NCI-H2029 (cell line): ENCODE results near the gene UPK2.

Source experiments
- DNase-seq: peaks from one replicate; lab custom pipeline; 2025; lab: John Stamatoyannopoulos, UW

Gene UPK2

GRCh38 chr11:118956094-118956846 is at the start of gene UPK2:
Gene UPK2, plus strand, starts transcription at chr11:118956298. Its CDS starts 53 bp downstream, at chr11:118956351.
- DNase-seq = peak; percentile 70

GRCh38 chr11:118907051-118908042 is 48.8 kb upstream of the UPK2 start:
- DNase-seq = peak; percentile 73

- DNase-seq = no peak
Measured at GRCh38 chr11:118908264-118908663, 47.8 kb upstream of the UPK2 start.

DNA sequence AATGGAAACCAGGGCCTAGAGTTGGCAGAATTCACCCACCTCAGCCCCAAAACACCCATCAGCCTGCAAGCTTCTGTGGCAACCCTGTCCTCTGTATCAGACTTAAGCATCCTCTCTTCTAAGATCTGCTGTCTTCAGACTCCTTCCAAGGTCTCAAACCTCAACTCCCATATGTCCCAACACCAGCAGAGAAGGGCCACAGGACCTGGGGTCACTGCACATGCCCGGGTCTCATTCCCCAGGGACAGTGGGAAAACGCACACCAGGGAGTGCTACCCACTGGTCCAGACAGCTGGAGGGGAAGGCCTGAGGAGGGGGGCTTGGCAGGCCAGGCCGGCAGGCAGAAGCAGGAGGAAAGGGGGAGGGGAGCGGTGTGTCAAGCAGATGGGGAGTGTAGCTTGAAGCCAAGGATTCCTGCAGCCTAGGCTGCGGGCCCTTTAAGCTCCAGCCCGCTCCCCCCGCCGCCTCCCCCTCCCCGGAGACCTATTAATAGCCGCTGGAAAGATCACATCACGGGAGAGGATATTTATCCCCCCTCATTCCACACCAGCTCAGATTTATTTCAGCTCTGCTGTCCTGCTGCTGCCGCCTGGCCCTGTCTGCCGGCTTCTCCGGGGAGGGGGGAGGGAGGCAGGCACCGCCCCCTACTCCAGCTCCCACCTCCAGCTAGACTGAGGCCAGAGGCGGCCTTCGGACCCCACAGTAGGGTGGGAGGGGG is 47.0 kb upstream of the UPK2 start:
- no peak for DNase-seq

GRCh38 chr11:118909619-118910308 is 46.3 kb upstream of the UPK2 start:
- DNase-seq = no peak

GRCh38 chr11:118910309-118911112 is 45.6 kb upstream of the UPK2 start:
- no peak for DNase-seq

DNA sequence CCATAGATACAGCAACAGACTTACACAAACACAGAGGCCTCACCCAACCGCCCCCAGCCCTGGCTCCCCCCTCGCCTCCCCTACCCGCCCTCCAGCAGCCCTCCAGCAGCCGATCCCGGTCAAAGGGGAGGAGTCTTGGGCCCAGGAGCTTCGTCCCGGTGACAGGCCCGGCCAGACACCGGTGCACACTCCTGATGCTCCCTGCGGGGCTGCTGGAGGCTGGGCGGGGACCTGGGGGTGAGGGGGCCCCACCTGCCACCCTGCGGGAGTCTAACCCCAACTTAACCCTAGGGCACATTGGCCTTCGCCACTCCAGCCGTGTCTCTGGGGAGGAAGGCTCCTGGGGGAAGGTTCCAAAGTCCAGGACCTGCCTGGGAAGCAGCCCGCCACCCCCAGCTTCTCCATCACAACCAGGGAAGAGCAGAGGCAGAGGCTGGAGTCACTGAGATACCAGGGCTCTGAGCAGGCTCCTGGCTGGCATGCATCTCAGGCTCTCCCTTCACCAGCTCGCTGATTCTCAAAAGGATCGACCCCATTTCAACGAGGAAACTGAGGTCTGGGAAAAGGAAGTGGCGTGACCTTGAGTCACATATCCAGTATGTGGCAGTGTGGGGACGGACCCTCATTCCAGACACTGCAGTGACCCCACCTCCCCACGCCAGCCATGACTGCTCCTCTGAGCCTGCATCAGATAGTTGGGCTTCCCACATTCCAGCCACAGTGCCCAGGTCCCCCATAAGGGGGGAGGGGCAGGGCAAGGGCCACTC is 44.8 kb upstream of the UPK2 start:
- no peak for DNase-seq

- no peak for DNase-seq
Measured at GRCh38 chr11:118911880-118912741, 44.0 kb upstream of the UPK2 start.

DNA sequence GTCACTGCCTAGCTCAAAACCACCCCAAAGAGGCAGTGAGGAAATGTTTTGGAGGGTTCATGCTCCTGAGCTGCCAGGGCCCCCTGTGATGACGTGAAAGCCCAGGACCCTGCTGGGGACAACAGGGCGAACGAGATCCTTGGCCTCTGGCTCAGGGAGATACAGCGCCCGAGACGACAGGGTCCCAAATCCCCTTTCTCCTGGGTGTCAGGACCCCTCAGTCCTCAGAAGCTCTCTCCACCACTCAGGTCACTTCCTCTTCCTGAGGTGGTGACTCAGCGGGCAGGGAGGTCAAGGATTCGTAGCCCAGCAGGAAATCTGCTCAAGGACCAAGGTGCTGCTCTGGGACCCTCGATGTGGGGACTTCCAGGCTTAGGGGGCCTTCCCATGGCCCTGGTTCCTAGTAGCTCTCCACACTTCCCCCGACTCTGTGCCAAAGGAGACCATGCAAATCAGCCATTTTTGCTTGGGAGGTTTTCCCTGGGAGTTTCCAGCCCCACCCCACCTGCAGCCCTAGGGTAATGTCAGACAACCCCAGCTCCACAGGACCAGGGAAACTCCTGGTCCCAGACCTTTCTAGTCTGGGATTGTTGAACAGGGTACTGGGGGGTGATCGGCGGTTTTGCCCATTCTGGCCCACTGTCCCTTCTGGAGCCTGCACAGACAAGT is 43.2 kb upstream of the UPK2 start:
- no peak for DNase-seq

DNA sequence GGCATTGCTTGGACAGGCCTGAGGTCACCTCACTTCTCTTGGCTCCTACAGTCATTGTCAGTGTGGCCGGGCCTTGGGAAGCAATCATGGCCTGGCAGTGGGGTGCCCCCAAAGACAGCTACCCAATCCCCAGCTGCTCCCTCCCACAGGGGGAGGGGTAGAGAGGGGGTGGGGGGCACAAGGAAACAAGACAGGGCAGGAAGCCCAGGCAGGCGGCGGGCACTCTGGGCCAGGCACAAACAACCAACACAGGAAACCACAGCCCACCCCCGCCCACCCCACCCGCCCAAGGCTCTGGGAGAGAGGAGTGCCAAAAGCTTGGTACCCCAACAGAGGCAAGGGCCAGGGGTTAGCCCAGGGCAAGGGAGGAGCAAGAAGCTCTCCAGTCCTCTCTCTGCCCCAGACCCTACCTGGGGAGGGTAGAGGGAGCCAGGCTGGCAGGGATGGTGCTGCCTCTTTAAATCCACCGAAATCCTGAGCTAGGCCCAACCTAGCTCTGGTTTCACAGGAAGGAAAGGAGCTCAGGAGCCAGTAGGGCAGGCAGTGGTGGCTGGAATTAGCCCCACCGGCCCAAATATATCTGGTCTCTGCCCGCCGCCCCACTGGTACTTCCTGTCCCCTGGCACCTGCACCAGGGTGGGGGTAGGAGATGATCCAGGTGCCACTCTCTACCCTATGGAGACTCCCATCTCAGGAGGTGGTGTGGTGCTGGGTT is 42.5 kb upstream of the UPK2 start:
- no peak for DNase-seq

GRCh38 chr11:118914178-118914918 is 41.8 kb upstream of the UPK2 start:
- no peak for DNase-seq

DNA sequence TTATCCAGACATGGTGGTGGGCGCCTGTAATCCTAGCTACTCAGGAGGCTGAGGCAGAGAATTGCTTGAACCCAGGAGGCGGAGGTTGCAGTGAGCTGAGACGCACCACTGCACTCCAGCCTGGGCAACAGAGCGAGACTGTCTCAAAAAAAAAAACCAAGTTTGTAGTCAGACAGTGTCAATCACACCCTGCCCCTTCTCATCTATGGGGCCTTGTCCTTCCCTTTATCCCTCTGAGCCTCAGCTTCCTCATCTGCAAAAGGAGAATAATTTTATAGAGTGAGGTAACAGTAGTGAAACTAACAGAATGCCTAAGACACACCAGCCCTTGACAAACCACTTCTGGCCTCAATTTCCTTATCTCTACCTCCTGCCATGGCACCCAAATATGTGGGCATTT is 41.1 kb upstream of the UPK2 start:
- no peak for DNase-seq

- DNase-seq = no peak
Measured at GRCh38 chr11:118915396-118915795, 40.7 kb upstream of the UPK2 start.

- DNase-seq = no peak
Measured at GRCh38 chr11:118915941-118916841, 39.9 kb upstream of the UPK2 start.

- DNase-seq = no peak
Measured at GRCh38 chr11:118916842-118917388, 39.2 kb upstream of the UPK2 start.
